IMR-90 (cell line): ENCODE results near the gene LRP3.

Experiments used
- CTCF ChIP-seq: conservative IDR thresholded peaks from 2 replicates; pipeline ENCODE4 v1.5.1; 2012; ENCODE audit warnings: mild to moderate bottlenecking, low read depth, low read length, improper control_type of control experiment
- ELK1 ChIP-seq: fragments of 150-350 bp; IDR thresholded peaks from 2 replicates; pipeline ENCODE4 v1.6.1; 2016; ENCODE audit warnings: low read depth, mild to moderate bottlenecking, low read length, moderate library complexity, borderline replicate concordance
- FOS ChIP-seq: fragments of 150-350 bp; IDR thresholded peaks from 2 replicates; pipeline ENCODE4 v1.6.1; 2016; ENCODE audit warnings: low read depth, low read length
- MAZ ChIP-seq: IDR thresholded peaks from 2 replicates; pipeline ENCODE4 v1.6.1; 2012; ENCODE audit warnings: low read depth, mild to moderate bottlenecking, low read length, improper control_type of control experiment, moderate library complexity, borderline replicate concordance
- USF2 ChIP-seq: fragments of 150-350 bp; IDR thresholded peaks from 2 replicates; pipeline ENCODE4 v1.6.1; 2017; ENCODE audit warnings: mild to moderate bottlenecking, antibody characterized with exemption, low read length, low read depth

GRCh38 chr19:33207040-33207620 is 13.0 kb downstream of the LRP3 start:
- TF ChIP-seq CTCF (no peak), FOS (no peak), USF2 (no peak), MAZ (no peak), ELK1 (no peak)
